HEK293 (cell line): ENCODE data around the gene FAM83E.

Experiments used
- CTCF ChIP-seq: fragments of 450-650 bp; formaldehyde crosslinking; IDR thresholded peaks from 2 replicates; pipeline ENCODE4 v1.5.1; 2016; ENCODE audit warnings: missing biosample characterization, missing genetic modification characterization
- TSHZ1 ChIP-seq: fragments of 450-650 bp; formaldehyde crosslinking; IDR thresholded peaks from 2 replicates; pipeline ENCODE4 v1.5.1; 2016; ENCODE audit warnings: missing biosample characterization, missing genetic modification characterization, borderline replicate concordance
- WT1 ChIP-seq: fragments of 450-650 bp; formaldehyde crosslinking; IDR thresholded peaks from 2 replicates; pipeline ENCODE4 v1.5.1; 2016; ENCODE audit warnings: missing biosample characterization, missing genetic modification characterization
- ZEB2 ChIP-seq: fragments of 450-650 bp; formaldehyde crosslinking; IDR thresholded peaks from 2 replicates; pipeline ENCODE4 v1.5.1; 2016; ENCODE audit warnings: missing biosample characterization, missing genetic modification characterization
- ZNF140 ChIP-seq: fragments of 450-650 bp; formaldehyde crosslinking; IDR thresholded peaks from 2 replicates; pipeline ENCODE4 v1.5.1; 2016; ENCODE audit warnings: missing biosample characterization, missing genetic modification characterization
- ZNF214 ChIP-seq: fragments of 450-650 bp; formaldehyde crosslinking; IDR thresholded peaks from 2 replicates; pipeline ENCODE4 v1.5.1; 2017; ENCODE audit warnings: missing biosample characterization, mild to moderate bottlenecking, missing genetic modification characterization, borderline replicate concordance
- ZNF274 ChIP-seq, 2 experiments: fragments of 200-500 bp in 1 of 2; fragments of 450-650 bp in 1 of 2; sonication (Bioruptor generic) in 1 of 2; formaldehyde crosslinking in 1 of 2; IDR thresholded peaks; 2 replicates each; pipeline versions ENCODE4 v1.5.1 to v1.6.1; 2014 to 2016; ENCODE audit warnings: borderline replicate concordance in 1 of 2, inconsistent platforms in 1 of 2, low read length in 1 of 2, missing biosample characterization in 1 of 2, missing genetic modification characterization in 1 of 2
- ZNF776 ChIP-seq: fragments of 450-650 bp; formaldehyde crosslinking; IDR thresholded peaks from 2 replicates; pipeline ENCODE4 v1.5.0; 2017; ENCODE audit warnings: missing biosample characterization, missing genetic modification characterization, borderline replicate concordance

GRCh38 chr19:48607359-48607755, 7.5 kb downstream of the FAM83E start:
- no peak for TF ChIP-seq CTCF
- TF ChIP-seq ZNF274 (IDR thresholded peaks at IDR 0.05; ENCODE audit: low read length), result no peak
- TF ChIP-seq ZNF274 (tag by site-specific recombination; IDR thresholded peaks at IDR 0.05; ENCODE audit: borderline replicate concordance), result no peak
- TF ChIP-seq ZNF214, result no peak
- TF ChIP-seq ZNF776 (tag by site-specific recombination), result no peak
- TF ChIP-seq ZNF140 (tag by site-specific recombination), result no peak
- no peak for TF ChIP-seq WT1
- no peak for TF ChIP-seq TSHZ1 (tag by site-specific recombination)
- TF ChIP-seq ZEB2 (tag by site-specific recombination), result no peak
